Measurements from ENCODE around the gene ARPC4. TPM values are rescaled to one million over a fixed set of nuclear protein-coding genes. Genes with fewer than 3 reads are reported as not detected.

ARPC4 gene
- total and polyA plus RNA-seq, 4 donors = 98.4 to 165 (median 145) TPM

DNA sequence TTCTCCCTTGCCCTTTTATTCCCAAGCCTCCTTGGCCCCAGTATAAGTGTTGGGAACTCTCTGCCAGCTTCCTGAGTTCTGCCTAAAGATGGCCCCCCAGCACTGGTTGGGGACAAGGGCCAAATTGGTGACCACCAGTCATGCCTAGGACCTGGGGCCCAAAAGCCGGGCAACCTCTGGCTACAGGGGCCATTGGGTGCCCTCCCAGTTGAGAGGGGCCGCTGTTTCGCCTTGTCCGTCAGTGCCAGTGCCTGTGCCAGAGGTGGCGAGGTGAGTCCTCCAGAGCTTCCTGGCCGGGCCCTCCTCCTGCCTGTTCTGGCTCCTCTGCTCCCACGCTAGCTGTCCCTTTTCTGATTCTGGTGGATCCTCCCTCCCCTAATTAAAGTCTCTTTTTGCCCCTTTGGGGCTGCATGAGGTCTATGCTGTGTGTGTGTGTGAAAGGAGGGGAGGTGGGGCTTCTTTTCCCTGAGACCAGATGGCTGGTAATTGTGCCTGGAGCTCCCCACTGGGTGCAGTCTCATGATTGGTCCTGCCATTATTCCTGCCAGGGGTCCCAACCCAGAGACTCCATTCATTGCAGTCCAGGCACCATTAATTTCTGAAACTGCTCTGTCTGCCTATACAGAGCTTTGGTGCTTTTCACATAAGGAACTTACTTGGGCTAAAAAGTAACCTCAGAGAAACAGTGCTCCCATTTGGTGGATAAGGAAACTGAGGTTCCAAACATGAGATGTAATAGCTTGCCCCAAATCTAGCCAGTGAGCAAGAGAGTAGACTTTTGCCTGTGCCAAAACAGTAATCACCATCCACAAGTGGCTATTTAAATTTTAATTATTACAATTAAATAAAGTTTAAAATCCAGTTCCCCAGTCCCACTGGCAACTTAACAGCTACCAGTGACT is 14.1 kb downstream of the ARPC4 start:
- Histone ChIP-seq H3K27me3 (ENCODE audit: control insufficient read depth in 1 of 2, insufficient read depth in 2 of 2, low read length in 1 of 2) (no peaks in the 10 kb centered on the region), H3K27ac (ENCODE audit: low read depth in 1 of 2, low read length in 2 of 2) (no peak overlapping the region), H3K4me3 (ENCODE audit: low read length in 2 of 2) (no peak overlapping the region), H3K4me1 (ENCODE audit: control insufficient read depth in 1 of 2, insufficient read depth in 2 of 2, low read length in 2 of 2) (no peaks in the 10 kb centered on the region), H3K9me3 (ENCODE audit: control insufficient read depth, low read length) (no peaks in the 10 kb centered on the region), H3K36me3 (ENCODE audit: control insufficient read depth in 1 of 2, insufficient read depth in 2 of 2, low read length in 1 of 2) (peaks cover 20% of the 10 kb centered on the region in 2 donors)
- ATAC-seq (ENCODE audit: low FRiP score) (no peak), DNase-seq (peak in 1 of 2 donors; percentile 41)
- 87 to 94% methylated on average over 7 of the region's 7 CpGs for WGBS, 2 donors
- intact Hi-C loops (cut with DNase I) = no loop called here

GRCh38 chr3:9807981-9808344 is 15.1 kb downstream of the ARPC4 start:
- Histone ChIP-seq H3K4me3 (ENCODE audit: low read length in 2 of 2) (no peak overlapping the region), H3K4me1 (ENCODE audit: control insufficient read depth in 1 of 2, insufficient read depth in 2 of 2, low read length in 2 of 2) (no peaks in the 10 kb centered on the region), H3K36me3 (ENCODE audit: control insufficient read depth in 1 of 2, insufficient read depth in 2 of 2, low read length in 1 of 2) (peaks cover 20% of the 10 kb centered on the region in 2 donors), H3K9me3 (ENCODE audit: control insufficient read depth, low read length) (no peaks in the 10 kb centered on the region), H3K27ac (ENCODE audit: low read depth in 1 of 2, low read length in 2 of 2) (no peak overlapping the region), H3K27me3 (ENCODE audit: control insufficient read depth in 1 of 2, insufficient read depth in 2 of 2, low read length in 1 of 2) (no peaks in the 10 kb centered on the region)
- intact Hi-C loops (cut with DNase I) = no loop called here
- WGBS, 2 donors = 89 to 95% methylated on average over 2 of the region's 2 CpGs
- ATAC-seq (ENCODE audit: low FRiP score) (no peak), DNase-seq (no peak)

- ATAC-seq (ENCODE audit: low FRiP score) = no peak
- peak in 1 of 2 donors; percentile 37 for DNase-seq
- Histone ChIP-seq H3K4me1 (ENCODE audit: control insufficient read depth in 1 of 2, insufficient read depth in 2 of 2, low read length in 2 of 2) (no peaks in the 10 kb centered on the region), H3K36me3 (ENCODE audit: control insufficient read depth in 1 of 2, insufficient read depth in 2 of 2, low read length in 1 of 2) (peaks cover 15 to 18% of the 10 kb centered on the region in 2 donors), H3K4me3 (ENCODE audit: low read length in 2 of 2) (no peak overlapping the region), H3K27ac (ENCODE audit: low read depth in 1 of 2, low read length in 2 of 2) (peak overlapping the region in 1 of 2 donors; percentile 60), H3K27me3 (ENCODE audit: control insufficient read depth in 1 of 2, insufficient read depth in 2 of 2, low read length in 1 of 2) (no peaks in the 10 kb centered on the region), H3K9me3 (ENCODE audit: control insufficient read depth, low read length) (no peaks in the 10 kb centered on the region)
- 71 to 74% methylated on average over 7 of the region's 7 CpGs for WGBS, 2 donors
- intact Hi-C loops (cut with DNase I) = no loop called here
Observed at GRCh38 chr3:9808345-9809037, 15.6 kb downstream of the ARPC4 start.

GRCh38 chr3:9809239-9809614 is 16.3 kb downstream of the ARPC4 start:
- H3K36me3 ChIP-seq (ENCODE audit: control insufficient read depth in 1 of 2, insufficient read depth in 2 of 2, low read length in 1 of 2) = peaks cover 10 to 11% of the 10 kb centered on the region in 2 donors
- intact Hi-C loops (cut with DNase I) = no loop called here

GRCh38 chr3:9809615-9810432 is 16.9 kb downstream of the ARPC4 start, which contains the start of gene TTLL3:
TSS of gene TTLL3 (plus strand) at chr3:9810262. CDS start at chr3:9810662, 400 bp downstream.
- intact Hi-C loops (cut with DNase I) = no loop called here
- Histone ChIP-seq H3K36me3 (ENCODE audit: control insufficient read depth in 1 of 2, insufficient read depth in 2 of 2, low read length in 1 of 2) (peaks cover 7% of the 10 kb centered on the region in 2 donors), H3K27ac (ENCODE audit: low read depth in 1 of 2, low read length in 2 of 2) (peak within 1 kb of the TSS; percentile 31 to 60), H3K4me3 (ENCODE audit: low read length in 2 of 2) (peak within 1 kb of the TSS; percentile 3 to 54), H3K27me3 (ENCODE audit: control insufficient read depth in 1 of 2, insufficient read depth in 2 of 2, low read length in 1 of 2) (no peaks in the 10 kb centered on the region), H3K4me1 (ENCODE audit: control insufficient read depth in 1 of 2, insufficient read depth in 2 of 2, low read length in 2 of 2) (no peaks in the 10 kb centered on the region), H3K9me3 (ENCODE audit: control insufficient read depth, low read length) (no peaks in the 10 kb centered on the region)
- ATAC-seq (ENCODE audit: low FRiP score) = peak; percentile 90
- 1% methylated on average over 38 to 76 of the region's 76 CpGs for WGBS, 2 donors
- DNase-seq = peak; percentile 90 to 94

More at GRCh38 chr3:9809239-9809614, 16.3 kb downstream of the ARPC4 start:
- 86 to 89% methylated on average over 4 of the region's 4 CpGs for WGBS, 2 donors
- peak in 1 of 2 donors; percentile 51 for DNase-seq
- Histone ChIP-seq H3K27ac (ENCODE audit: low read depth in 1 of 2, low read length in 2 of 2) (peak overlapping the region; percentile 31 to 60), H3K4me3 (ENCODE audit: low read length in 2 of 2) (peak overlapping the region; percentile 3 to 54), H3K9me3 (ENCODE audit: control insufficient read depth, low read length) (no peaks in the 10 kb centered on the region), H3K27me3 (ENCODE audit: control insufficient read depth in 1 of 2, insufficient read depth in 2 of 2, low read length in 1 of 2) (no peaks in the 10 kb centered on the region), H3K4me1 (ENCODE audit: control insufficient read depth in 1 of 2, insufficient read depth in 2 of 2, low read length in 2 of 2) (no peaks in the 10 kb centered on the region)
- peak; percentile 17 for ATAC-seq (ENCODE audit: low FRiP score)

- ATAC-seq (ENCODE audit: low FRiP score) (no peak), DNase-seq (no peak)
- peaks cover 5% of the 10 kb centered on the region in 2 donors for H3K36me3 ChIP-seq (ENCODE audit: control insufficient read depth in 1 of 2, insufficient read depth in 2 of 2, low read length in 1 of 2)
- H3K9me3 ChIP-seq (ENCODE audit: control insufficient read depth, low read length) = no peaks in the 10 kb centered on the region
- H3K4me1 ChIP-seq (ENCODE audit: control insufficient read depth in 1 of 2, insufficient read depth in 2 of 2, low read length in 2 of 2) = no peaks in the 10 kb centered on the region
- H3K4me3 ChIP-seq (ENCODE audit: low read length in 2 of 2) = peak overlapping the region; percentile 3 to 54
- intact Hi-C loops (cut with DNase I) = no loop called here
- WGBS, 2 donors = 1% methylated on average over 18 of the region's 18 CpGs
- H3K27ac ChIP-seq (ENCODE audit: low read depth in 1 of 2, low read length in 2 of 2) = peak overlapping the region in 1 of 2 donors; percentile 60
- no peaks in the 10 kb centered on the region for H3K27me3 ChIP-seq (ENCODE audit: control insufficient read depth in 1 of 2, insufficient read depth in 2 of 2, low read length in 1 of 2)
Observed at GRCh38 chr3:9810433-9810770, 17.5 kb downstream of the ARPC4 start.

DNA sequence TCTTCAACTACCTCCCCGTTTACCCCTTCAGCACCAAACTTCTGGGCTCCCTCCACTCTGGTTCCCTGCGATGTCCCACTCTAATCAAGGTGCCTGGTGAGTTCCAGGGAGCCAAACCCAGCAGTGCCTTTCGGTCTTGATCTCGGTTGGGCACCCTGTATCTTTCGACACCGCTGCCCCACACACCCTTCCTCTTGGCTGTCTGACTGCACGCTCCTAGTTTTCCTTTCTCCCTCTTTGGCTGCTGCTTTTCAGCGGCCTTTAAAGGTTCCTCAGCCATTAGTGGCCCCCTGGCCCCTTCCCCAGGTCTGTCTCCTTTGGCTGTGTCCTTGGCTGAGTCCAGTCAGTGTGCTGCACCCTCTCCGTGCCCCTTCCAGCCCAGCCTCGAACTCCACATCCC is 18.0 kb downstream of the ARPC4 start:
- no peaks in the 10 kb centered on the region for H3K9me3 ChIP-seq (ENCODE audit: control insufficient read depth, low read length)
- H3K36me3 ChIP-seq (ENCODE audit: control insufficient read depth in 1 of 2, insufficient read depth in 2 of 2, low read length in 1 of 2) = peaks cover 3 to 4% of the 10 kb centered on the region in 2 donors
- H3K4me1 ChIP-seq (ENCODE audit: control insufficient read depth in 1 of 2, insufficient read depth in 2 of 2, low read length in 2 of 2) = no peaks in the 10 kb centered on the region
- H3K27ac ChIP-seq (ENCODE audit: low read depth in 1 of 2, low read length in 2 of 2) = no peak overlapping the region
- no peaks in the 10 kb centered on the region for H3K27me3 ChIP-seq (ENCODE audit: control insufficient read depth in 1 of 2, insufficient read depth in 2 of 2, low read length in 1 of 2)
- peak overlapping the region; percentile 0 to 3 for H3K4me3 ChIP-seq (ENCODE audit: low read length in 2 of 2)
- ATAC-seq (ENCODE audit: low FRiP score) (no peak), DNase-seq (peak in 1 of 2 donors; percentile 62)
- intact Hi-C loops (cut with DNase I) = no loop called here
- WGBS, 2 donors = 17 to 19% methylated on average over 10 of the region's 10 CpGs

- intact Hi-C loops (cut with DNase I) = no loop called here
- H3K36me3 ChIP-seq (ENCODE audit: control insufficient read depth in 1 of 2, insufficient read depth in 2 of 2, low read length in 1 of 2) = no peaks in the 10 kb centered on the region
- H3K4me1 ChIP-seq (ENCODE audit: control insufficient read depth in 1 of 2, insufficient read depth in 2 of 2, low read length in 2 of 2) = no peaks in the 10 kb centered on the region
- no peak overlapping the region for H3K27ac ChIP-seq (ENCODE audit: low read depth in 1 of 2, low read length in 2 of 2)
- H3K27me3 ChIP-seq (ENCODE audit: control insufficient read depth in 1 of 2, insufficient read depth in 2 of 2, low read length in 1 of 2) = no peaks in the 10 kb centered on the region
- no peaks in the 10 kb centered on the region for H3K9me3 ChIP-seq (ENCODE audit: control insufficient read depth, low read length)
- no peak overlapping the region for H3K4me3 ChIP-seq (ENCODE audit: low read length in 2 of 2)
- ATAC-seq (ENCODE audit: low FRiP score) = no peak
- peak in 1 of 2 donors; percentile 28 for DNase-seq
- WGBS, 2 donors = 93 to 95% methylated on average over 9 of the region's 9 CpGs
Observed at GRCh38 chr3:9812870-9813483, 20.1 kb downstream of the ARPC4 start.

All from aorta (tissue), 5 donors.